Skin epidermis (tissue), 12 donors: ENCODE data around the gene WNT3.

ENCODE experiments used
- H3K27ac ChIP-seq, 21 experiments: fragments of 200-600 bp; sonication (generic) in 11 of 21; one replicate each; pipeline ENCODE4 v1.5.0; 2020; ENCODE audit warnings: mild to moderate bottlenecking in 3 of 21, inconsistent platforms in 2 of 21, moderate library complexity in 2 of 21
- H3K4me3 ChIP-seq, 7 experiments: fragments of 200-600 bp; sonication (generic) in 2 of 7; one replicate each; pipeline ENCODE4 v1.5.0; 2020; ENCODE audit warnings: inconsistent platforms in 2 of 7, mild to moderate bottlenecking in 2 of 7, moderate library complexity in 1 of 7

WNT3 gene

DNA sequence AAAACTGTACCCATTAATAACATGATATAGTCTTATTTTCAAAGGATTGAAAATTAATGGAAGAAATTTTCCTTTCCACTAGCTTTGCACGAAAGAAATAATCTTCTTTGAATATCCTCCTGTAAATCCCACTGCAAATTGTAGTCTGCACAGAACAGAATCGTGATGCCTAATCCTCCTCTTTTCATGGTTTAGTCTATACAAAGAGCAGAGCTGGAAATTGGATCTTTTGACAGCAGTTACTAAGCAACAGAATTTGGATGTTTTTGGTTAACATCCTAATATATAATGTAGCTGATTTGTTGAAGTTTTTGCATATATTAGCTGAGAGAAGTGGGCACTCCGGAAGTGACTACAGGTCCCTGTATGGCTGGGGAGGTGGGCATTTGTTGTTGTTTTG, 98.6 kb downstream of the WNT3 start:
- no peak overlapping the region for H3K27ac ChIP-seq
- no peak overlapping the region for H3K4me3 ChIP-seq

DNA sequence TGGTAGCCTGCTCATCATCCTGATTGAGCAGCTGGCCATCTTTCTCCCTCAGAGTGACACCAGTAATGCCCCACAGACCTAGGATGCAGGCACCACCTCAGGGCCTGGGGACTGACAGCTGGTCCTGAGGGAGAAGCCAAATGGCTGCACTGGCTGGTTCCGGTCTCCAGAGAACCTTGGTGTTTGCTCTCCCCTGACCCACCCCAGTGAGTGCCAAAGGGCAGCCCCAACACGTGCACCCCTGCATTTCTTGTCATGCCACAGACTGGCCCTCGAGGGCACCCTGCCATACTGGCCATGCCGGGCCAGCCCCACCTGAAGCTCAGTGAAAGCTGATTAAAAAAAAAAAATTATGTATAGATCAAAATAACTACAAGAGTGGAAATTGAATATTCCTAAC, 100.5 kb downstream of the WNT3 start:
- Histone ChIP-seq H3K4me3 (no peak overlapping the region), H3K27ac (no peak overlapping the region)
